ENCODE measurements around the gene PATE3. TPM values are rescaled to one million over a fixed set of nuclear protein-coding genes. Genes with fewer than 3 reads are reported as not detected.

Gene PATE3, protein sequence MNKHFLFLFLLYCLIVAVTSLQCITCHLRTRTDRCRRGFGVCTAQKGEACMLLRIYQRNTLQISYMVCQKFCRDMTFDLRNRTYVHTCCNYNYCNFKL
- total RNA-seq: not detected

DNA sequence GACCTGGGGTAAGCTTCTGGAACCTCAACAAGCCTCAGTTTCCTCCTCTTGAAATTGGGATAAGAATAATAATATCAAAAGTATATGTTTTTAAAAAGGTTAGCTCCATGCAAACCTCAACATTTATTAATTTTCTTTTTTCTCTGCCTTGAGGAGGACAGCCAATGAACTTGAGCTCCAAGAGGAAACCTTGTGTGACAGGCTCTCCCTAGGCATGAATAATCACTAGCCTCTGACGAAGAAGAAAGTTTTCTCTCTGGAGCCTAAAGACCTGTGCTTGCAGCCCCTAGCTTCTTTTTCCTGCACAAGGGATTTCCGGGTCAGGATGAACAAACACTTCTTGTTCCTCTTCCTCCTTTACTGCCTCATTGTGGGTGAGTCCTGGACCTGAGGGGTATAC lies at the start of gene PATE3:
TSS of gene PATE3 (plus strand) at position 301 of the 400 bp plus-strand sequence. CDS start at position 326, 25 bp downstream.
- no peaks in the 10 kb centered on the region for H3K27me3 ChIP-seq (ENCODE audit: insufficient read depth, low read length)
- H3K4me1 ChIP-seq (ENCODE audit: insufficient read depth, low read length): no peaks in the 10 kb centered on the region
- H3K9me3 ChIP-seq (ENCODE audit: low read depth, low read length): no peaks in the 10 kb centered on the region
- no peak within 1 kb of the TSS for H3K4me3 ChIP-seq (ENCODE audit: low read length)

DNA sequence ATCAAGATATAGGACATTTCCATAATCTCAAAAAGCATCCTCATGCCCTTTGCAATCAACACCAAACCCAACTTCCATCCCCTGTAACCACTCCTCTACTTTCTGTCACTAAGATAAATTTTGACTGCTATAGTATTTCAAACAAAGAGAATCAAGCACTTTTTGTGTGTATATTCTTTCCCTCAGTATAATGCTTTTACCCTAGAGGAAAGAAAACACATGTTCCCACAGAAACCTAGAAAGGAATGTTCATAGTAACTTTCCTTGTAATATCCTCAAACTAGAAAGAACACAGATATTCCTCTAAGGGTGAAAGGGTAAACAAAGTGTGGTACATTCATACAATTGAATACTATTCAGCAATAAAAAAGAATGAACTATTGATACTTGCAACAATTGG lies 47.3 kb upstream of the PATE3 start:
- Histone ChIP-seq H3K27me3 (ENCODE audit: insufficient read depth, low read length) (peaks cover 10% of the 10 kb centered on the region), H3K4me3 (ENCODE audit: low read length) (no peak overlapping the region), H3K4me1 (ENCODE audit: insufficient read depth, low read length) (no peaks in the 10 kb centered on the region), H3K9me3 (ENCODE audit: low read depth, low read length) (peaks cover 13% of the 10 kb centered on the region)

DNA sequence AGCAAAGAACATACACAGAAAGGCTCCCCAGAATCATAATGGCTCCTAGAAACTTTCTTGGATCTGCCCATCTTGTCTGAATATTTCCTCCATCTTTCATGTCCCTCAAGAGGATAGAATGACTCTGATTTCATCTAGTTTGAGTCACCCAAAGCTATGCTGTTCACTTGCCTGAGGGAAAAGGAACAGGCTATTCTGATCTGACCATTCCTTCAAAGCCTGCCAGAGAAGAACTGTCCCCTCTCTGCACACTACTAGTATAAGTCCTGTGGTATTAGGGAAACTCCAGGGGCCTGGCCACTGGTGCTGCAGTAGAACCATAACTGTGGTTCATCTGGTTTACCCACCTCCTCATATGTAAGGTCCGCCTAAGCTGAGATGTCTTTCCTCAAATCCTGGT lies 44.2 kb upstream of the PATE3 start:
- H3K27me3 ChIP-seq (ENCODE audit: insufficient read depth, low read length): peaks cover 3% of the 10 kb centered on the region
- H3K4me3 ChIP-seq (ENCODE audit: low read length): no peak overlapping the region
- H3K4me1 ChIP-seq (ENCODE audit: insufficient read depth, low read length): no peaks in the 10 kb centered on the region
- H3K9me3 ChIP-seq (ENCODE audit: low read depth, low read length): no peaks in the 10 kb centered on the region

DNA sequence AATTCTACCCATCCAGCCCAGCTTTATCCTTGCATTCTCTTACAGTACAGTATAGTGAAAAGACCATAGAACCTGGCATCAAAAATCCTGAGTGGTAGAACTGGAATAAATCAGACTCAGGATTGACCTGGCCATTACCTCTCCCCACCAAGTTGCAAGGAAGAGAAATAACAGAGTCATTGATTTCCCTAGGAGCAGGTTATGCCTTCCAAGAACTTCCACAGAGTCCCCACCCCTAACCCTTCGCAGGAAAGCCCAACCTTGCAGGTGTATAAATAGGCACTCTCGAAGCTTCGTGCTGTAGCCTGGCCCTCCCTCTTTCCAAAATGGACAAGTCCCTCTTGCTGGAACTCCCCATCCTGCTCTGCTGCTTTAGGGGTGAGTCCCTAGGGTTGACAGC lies 41.9 kb upstream of the PATE3 start, which contains the start of gene PATE1:
TSS of gene PATE1 (plus strand) at position 301 of the 400 bp plus-strand sequence. CDS start at position 327, 26 bp downstream.
- no peaks in the 10 kb centered on the region for H3K9me3 ChIP-seq (ENCODE audit: low read depth, low read length)
- H3K4me3 ChIP-seq (ENCODE audit: low read length): no peak within 1 kb of the TSS
- no peaks in the 10 kb centered on the region for H3K4me1 ChIP-seq (ENCODE audit: insufficient read depth, low read length)
- peaks cover 6% of the 10 kb centered on the region for H3K27me3 ChIP-seq (ENCODE audit: insufficient read depth, low read length)

DNA sequence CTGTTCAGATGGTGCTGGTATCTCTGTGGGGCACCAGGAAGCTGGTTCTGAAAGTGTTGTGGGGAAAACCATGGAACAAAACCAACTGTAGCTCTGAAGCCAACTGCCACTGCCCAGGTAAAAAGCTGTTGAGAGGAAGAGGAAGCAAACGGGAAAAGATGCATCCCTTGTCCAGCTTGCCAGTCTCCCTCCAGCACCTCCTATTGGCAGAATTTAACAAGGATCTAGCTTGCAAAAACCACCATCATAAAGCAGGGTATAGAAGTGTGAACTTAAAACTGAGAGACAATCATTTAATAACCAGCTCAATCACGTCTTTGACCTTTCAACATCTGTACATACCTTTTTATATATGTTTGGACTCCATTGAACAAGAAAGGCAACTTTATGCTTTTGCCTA lies 37.3 kb upstream of the PATE3 start:
- Histone ChIP-seq H3K4me3 (ENCODE audit: low read length) (no peak overlapping the region), H3K27me3 (ENCODE audit: insufficient read depth, low read length) (peaks cover 6% of the 10 kb centered on the region), H3K4me1 (ENCODE audit: insufficient read depth, low read length) (no peaks in the 10 kb centered on the region)

DNA sequence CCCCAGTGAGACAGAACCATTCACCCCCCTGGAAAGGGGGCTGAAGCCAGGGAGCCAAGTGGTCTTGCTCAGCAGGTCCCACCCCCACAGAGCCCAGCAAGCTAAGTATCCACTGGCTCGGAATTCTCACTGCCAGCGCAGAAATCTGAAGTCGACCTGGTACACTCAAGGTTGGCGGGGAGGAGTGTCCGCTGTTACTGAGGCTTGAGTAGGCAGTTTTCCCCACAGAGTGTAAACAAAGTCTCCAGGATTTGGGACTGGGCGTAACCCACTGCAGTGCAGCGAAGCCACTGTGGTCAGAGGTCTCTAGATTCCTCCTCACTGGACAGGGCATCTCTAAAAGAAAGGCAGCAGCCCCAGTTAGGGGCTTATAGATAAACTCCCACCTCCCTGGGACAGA lies 31.9 kb upstream of the PATE3 start:
- no peaks in the 10 kb centered on the region for H3K4me1 ChIP-seq (ENCODE audit: insufficient read depth, low read length)
- H3K4me3 ChIP-seq (ENCODE audit: low read length): no peak overlapping the region
- no peaks in the 10 kb centered on the region for H3K9me3 ChIP-seq (ENCODE audit: low read depth, low read length)
- peaks cover 3% of the 10 kb centered on the region for H3K27me3 ChIP-seq (ENCODE audit: insufficient read depth, low read length)

More for the DNA sequence above, 37.3 kb upstream of the PATE3 start:
- H3K9me3 ChIP-seq (ENCODE audit: low read depth, low read length): no peaks in the 10 kb centered on the region

DNA sequence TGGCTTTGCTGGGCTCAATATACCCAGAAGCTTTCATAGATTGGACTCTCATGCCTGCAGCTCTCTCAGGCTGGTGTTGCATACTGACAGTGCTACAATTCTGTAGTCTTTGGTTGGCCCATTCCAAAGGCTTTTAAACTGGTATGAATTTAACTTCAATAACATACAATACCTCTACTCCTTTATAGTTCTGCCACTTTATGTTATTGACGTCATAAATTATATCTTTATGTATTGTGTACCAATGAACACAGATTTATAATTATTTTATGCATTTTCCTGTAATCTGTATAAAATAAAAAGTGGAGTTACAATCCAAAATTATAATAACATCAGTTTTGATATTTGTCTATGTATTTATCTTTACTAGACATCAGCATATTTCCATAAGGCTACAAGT lies 25.5 kb upstream of the PATE3 start:
- H3K4me1 ChIP-seq (ENCODE audit: insufficient read depth, low read length): no peaks in the 10 kb centered on the region
- H3K27me3 ChIP-seq (ENCODE audit: insufficient read depth, low read length): no peaks in the 10 kb centered on the region
- H3K9me3 ChIP-seq (ENCODE audit: low read depth, low read length): no peaks in the 10 kb centered on the region
- no peak overlapping the region for H3K4me3 ChIP-seq (ENCODE audit: low read length)

DNA sequence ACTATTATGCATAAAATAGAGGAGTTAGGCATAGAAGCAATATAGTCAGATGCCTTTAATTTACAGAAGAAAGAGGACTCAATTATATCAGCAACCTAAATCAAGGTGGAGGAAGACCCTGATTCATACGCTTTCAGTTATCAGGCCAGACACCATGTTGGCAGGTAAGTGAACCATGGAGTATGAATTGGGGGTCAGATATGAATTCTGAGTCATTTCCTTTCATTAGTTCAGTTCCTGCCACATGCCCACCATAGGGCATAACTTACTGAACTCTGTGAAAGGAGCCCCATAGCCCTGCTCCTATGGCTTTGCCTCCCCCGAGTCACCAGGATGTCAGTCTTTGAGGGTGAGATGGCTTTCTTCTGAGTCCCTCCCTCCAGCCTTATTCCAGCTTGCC lies 24.4 kb upstream of the PATE3 start:
- H3K4me1 ChIP-seq (ENCODE audit: insufficient read depth, low read length): no peaks in the 10 kb centered on the region
- H3K9me3 ChIP-seq (ENCODE audit: low read depth, low read length): no peaks in the 10 kb centered on the region
- H3K4me3 ChIP-seq (ENCODE audit: low read length): no peak overlapping the region
- no peaks in the 10 kb centered on the region for H3K27me3 ChIP-seq (ENCODE audit: insufficient read depth, low read length)

DNA sequence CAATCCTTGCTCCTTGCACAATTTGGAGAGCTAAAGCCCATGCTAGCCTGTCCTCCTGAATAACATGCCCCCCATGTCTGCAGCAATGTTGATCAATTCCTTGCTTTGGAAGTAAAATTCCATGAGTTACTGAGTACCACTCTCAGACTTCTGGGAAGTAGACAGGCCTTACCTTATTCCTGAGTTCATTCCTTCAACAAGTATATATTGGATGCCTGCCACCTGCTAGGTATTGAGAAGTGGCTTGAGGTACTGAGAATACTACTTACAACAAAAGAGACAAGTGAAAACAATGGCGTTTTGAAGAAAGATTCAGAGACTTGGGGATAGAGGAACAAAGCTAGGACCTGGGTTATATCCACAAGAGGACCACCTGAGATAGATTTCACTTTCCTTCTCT lies 21.7 kb upstream of the PATE3 start:
- Histone ChIP-seq H3K4me1 (ENCODE audit: insufficient read depth, low read length) (no peaks in the 10 kb centered on the region), H3K27me3 (ENCODE audit: insufficient read depth, low read length) (no peaks in the 10 kb centered on the region), H3K4me3 (ENCODE audit: low read length) (no peak overlapping the region), H3K9me3 (ENCODE audit: low read depth, low read length) (no peaks in the 10 kb centered on the region)

DNA sequence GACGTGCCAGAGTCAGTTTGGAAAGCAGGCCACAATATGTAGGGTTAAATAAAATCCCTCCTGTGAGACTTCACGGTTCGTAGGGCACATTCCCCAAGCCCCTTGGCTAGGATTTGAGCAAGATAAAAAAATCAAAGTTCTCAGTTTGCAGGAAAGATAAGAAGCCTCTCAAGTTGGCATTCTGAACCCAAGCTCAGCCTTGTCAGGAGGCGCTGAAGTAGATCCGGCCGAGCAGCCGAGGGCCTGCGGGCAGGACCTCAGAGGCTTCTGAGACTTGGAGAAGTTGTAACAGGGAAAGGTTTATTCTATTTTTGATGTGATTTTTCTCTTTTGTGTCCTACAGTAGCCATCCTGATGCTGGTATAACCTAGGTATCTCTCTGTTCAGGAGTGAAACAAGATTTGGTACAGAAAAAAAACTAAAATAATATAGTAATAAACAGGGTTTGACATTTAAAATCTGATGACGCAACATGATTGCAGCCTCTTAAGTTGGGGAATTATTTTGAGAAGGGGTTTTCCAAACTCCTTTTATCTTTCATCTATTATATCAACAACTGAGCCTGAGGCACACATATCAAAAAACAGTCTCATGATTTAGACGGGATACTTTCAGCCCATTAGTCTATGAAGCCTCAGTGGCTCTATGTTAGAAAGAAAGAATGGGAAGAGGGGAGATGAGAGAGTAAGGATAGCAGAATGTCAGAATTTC lies 19.4 kb upstream of the PATE3 start:
- H3K27me3 ChIP-seq (ENCODE audit: insufficient read depth, low read length): no peaks in the 10 kb centered on the region
- no peak overlapping the region for H3K4me3 ChIP-seq (ENCODE audit: low read length)
- H3K9me3 ChIP-seq (ENCODE audit: low read depth, low read length): no peaks in the 10 kb centered on the region
- no peaks in the 10 kb centered on the region for H3K4me1 ChIP-seq (ENCODE audit: insufficient read depth, low read length)

DNA sequence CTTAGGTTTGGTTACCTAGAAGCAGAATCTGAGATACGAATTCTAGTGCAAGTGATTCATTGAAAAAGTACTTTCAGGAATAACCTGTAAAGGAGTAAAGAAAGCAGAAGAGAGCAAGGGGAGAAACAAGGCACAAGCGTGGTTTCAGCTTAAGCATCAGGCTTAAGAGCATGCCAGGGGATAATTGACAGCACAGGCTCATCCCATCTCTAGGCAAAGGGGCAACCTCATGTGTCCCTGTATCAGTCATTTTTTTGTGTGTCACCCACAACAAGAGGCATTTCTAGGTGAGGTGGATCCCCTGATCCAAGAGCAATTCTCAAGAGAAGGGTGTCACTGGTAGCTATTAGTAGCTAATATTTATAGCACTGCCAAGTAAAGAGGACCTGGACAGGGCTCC lies 17.3 kb upstream of the PATE3 start:
- Histone ChIP-seq H3K4me1 (ENCODE audit: insufficient read depth, low read length) (no peaks in the 10 kb centered on the region), H3K27me3 (ENCODE audit: insufficient read depth, low read length) (no peaks in the 10 kb centered on the region), H3K9me3 (ENCODE audit: low read depth, low read length) (no peaks in the 10 kb centered on the region), H3K4me3 (ENCODE audit: low read length) (no peak overlapping the region)

DNA sequence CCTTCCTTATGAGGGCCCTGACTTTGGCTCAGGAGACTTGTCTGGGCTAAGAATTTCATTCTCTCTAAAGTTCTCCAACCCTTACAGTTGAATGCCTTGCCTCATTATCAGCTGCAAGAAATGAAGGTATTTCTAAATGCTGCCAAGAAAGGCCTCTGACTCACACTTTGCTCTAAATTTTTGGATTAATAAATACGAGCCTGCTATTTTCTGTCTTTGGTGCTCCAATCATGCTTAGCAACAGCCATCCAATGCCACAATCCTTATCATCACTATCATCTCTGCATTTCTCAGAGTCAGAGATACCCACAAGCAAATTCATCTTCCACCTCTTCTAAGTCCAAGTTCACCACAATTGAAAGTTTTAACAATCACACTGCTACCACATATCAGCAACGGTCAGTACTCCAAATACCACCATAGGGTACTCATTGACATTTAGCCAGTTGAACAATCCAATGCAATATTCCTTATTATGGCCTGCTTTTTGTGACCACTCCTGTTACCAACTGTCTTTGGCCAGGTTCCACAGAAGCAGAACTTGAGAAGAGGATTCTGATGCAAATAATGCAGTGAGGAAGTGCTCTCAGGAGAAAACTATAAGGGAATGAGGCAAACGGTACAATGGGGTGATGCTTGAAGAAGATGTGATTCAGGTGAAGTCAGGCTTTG lies 15.0 kb upstream of the PATE3 start:
- no peaks in the 10 kb centered on the region for H3K4me1 ChIP-seq (ENCODE audit: insufficient read depth, low read length)
- H3K27me3 ChIP-seq (ENCODE audit: insufficient read depth, low read length): no peaks in the 10 kb centered on the region
- H3K4me3 ChIP-seq (ENCODE audit: low read length): no peak overlapping the region
- no peaks in the 10 kb centered on the region for H3K9me3 ChIP-seq (ENCODE audit: low read depth, low read length)

DNA sequence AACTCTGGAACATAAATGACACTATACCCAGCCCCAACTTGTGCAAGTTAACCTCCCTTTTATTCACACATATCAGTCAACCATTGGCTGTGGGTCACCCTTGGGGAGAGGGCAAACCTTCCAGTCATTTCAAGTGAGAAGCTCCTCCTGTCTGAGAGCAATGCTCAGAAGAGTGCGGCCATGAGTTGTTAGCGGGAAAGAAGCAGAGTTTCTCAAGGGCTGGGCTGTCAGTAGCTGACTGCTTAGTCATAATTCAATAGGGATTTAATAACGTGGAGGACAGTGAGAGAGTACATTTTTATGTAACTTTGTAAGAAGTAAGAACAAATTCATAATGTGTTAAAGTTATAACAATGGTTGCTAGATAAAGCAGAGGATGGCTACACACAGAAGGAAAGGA lies 14.4 kb upstream of the PATE3 start:
- Histone ChIP-seq H3K4me3 (ENCODE audit: low read length) (no peak overlapping the region), H3K9me3 (ENCODE audit: low read depth, low read length) (no peaks in the 10 kb centered on the region), H3K27me3 (ENCODE audit: insufficient read depth, low read length) (no peaks in the 10 kb centered on the region), H3K4me1 (ENCODE audit: insufficient read depth, low read length) (no peaks in the 10 kb centered on the region)

DNA sequence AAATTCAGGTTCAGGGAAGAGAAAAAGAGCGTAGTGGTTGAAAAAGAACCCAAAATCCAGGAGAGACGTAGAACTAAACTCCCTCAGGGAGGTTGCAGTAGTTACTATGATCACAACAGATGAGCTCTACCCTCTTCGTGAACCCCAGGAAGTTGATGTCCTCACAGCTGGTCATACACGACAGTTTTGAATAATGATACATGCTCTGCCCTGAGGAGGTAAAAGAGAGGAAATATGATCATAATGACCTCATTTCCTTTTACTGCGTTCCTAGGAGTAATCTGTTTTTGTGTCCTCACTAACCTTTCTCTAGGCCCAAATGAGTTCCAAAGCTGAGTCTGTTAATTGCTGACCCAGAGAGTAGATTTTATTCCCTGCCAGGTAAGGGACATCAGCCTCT lies 10.6 kb upstream of the PATE3 start:
- Histone ChIP-seq H3K4me3 (ENCODE audit: low read length) (no peak overlapping the region), H3K27me3 (ENCODE audit: insufficient read depth, low read length) (no peaks in the 10 kb centered on the region), H3K4me1 (ENCODE audit: insufficient read depth, low read length) (no peaks in the 10 kb centered on the region), H3K9me3 (ENCODE audit: low read depth, low read length) (no peaks in the 10 kb centered on the region)

DNA sequence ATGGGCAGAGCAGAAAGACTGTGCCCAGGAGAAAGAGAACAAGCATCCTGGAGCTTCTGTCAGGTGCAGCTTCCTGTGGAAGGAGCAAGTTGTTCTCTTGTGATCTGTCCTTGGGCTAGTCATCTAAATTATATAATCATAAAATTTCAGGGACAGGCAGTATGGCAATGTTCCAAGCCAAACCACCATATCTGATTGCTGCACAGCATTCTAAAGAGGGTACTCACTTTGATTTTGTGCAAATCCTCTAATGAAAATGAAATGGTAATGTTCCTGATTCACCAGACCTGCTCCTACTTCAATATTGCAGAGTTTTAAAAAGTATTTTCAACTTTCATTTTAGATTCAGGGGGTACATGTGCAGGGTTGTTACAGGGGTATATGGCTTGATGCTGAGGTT lies 9.2 kb upstream of the PATE3 start, which contains the start of gene PATE2:
TSS of gene PATE2 (minus strand) at position 101 of the 400 bp plus-strand sequence. CDS start at position 46, 55 bp downstream.
- Histone ChIP-seq H3K4me3 (ENCODE audit: low read length) (no peak within 1 kb of the TSS), H3K9me3 (ENCODE audit: low read depth, low read length) (no peaks in the 10 kb centered on the region), H3K27me3 (ENCODE audit: insufficient read depth, low read length) (no peaks in the 10 kb centered on the region), H3K4me1 (ENCODE audit: insufficient read depth, low read length) (no peaks in the 10 kb centered on the region)
